A549 treated with AZD2906 at 1 μM for 4 hours (cell line): ENCODE measurements around the gene MEGF10. TPM values are rescaled to one million over a fixed set of nuclear protein-coding genes. Genes with fewer than 3 reads are reported as not detected.

Source experiments
- total RNA-seq: library from RNA; stranded (reverse); fragments of 200-300 nt; extraction: Qiagen RNA extraction; gene quantifications from 5 replicates; pipeline ENCODE4 v1.2.3, GENCODE V29; 2022

MEGF10 gene
- total RNA-seq = not detected in 5 replicates

DNA sequence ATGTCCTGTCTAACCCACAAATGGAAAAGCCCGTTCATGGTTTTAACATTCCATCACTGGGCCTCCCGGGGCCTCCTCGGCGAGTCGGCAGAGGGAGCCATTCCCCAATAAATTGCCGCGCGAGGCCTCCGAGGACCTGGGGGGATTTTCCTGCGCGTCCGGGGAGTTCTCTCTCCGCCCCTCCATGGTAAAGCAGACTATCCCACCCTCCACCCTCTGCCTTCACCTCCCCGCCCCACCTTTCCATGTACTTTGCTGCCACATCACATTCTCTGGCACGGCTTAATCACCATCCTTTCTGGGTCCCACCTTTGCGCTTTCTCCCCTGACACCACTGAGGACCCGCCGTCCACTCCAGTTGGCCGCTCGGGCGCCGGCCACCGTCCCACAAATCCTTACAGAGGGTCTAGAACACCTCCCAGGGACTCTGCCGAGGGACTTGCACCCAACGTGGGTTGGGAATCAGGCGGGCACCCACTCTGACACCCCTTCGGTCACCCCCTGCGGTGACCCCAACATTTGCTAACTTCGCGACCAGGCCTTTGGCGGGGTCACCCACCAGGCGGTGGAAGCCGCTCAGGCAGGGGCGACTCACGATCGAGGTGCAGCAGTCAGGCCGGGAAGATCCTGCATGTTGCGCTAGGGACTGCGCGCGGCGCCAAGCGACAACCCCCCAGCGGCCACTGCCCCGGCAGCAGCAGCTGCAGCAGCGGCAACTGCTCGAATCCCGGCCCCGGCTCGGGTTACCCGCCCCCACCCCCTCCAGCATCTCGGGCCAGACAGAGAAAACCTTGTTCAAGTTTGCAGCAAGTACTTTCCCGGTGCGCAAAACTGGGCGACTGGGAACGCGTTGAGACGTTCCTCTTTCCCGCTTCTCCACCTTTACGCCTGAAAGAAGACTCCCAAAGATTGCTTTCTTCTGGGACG, at the start of gene MEGF10:
TSS of gene MEGF10 (plus strand) at position 778 of the 927 bp plus-strand sequence. CDS start 40,513 bp downstream, outside the sequence.

Other genes with a start within 250 kb of the MEGF10 start
- gene C5orf63, start 217.3 kb upstream of the MEGF10 start, total RNA-seq = 3.4 to 4.8 TPM (median 3.9 TPM) in 5 replicates
- 42.0 to 51.5 TPM (median 50.8 TPM) in 5 replicates for gene PRRC1, start 226.8 kb downstream of the MEGF10 start, total RNA-seq